Keratinocyte (primary cell): Measurements from ENCODE around the gene GTF2A1.

Experiments
- EZH2 ChIP-seq: IDR thresholded peaks from one replicate; pipeline ENCODE4 v1.6.1; 2012; ENCODE audit warnings: inconsistent platforms, mild to moderate bottlenecking, low read length, moderate library complexity
- TF ChIP-seq, protein P1 (sequence below), 3 experiments: IDR thresholded peaks in 1 of 3; conservative IDR thresholded peaks in 1 of 3; optimal IDR thresholded peaks in 1 of 3; 2 replicates in 2 of 3; 3 replicates in 1 of 3; pipeline versions ENCODE3 to v1.5.1; 2011; ENCODE audit warnings: low read length in 3 of 3, mild to moderate bottlenecking in 3 of 3, moderate library complexity in 2 of 3, control low read depth in 1 of 3, inconsistent platforms in 1 of 3; ENCODE audit not compliant: insufficient read depth in 2 of 3; ENCODE audit errors: extremely low read depth in 1 of 3

DNA sequence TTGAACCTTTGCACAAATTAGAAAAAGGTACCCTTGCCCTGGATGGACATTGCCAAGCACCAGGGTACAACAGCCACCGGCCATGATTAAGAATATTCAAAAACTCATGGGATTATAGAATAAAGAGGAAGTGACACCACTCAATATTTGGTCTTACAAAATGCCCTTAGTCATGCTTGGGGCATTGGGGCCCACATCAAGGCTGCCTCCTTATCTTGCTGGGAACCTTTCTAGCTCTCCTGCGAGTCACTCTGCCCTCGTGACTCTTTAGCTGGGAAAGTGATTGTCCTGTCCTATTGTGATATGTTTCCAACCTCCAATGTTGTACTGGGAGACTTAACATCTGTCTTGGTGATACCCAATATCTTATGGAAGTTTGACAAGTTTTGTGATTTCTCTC is 57.8 kb downstream of the GTF2A1 start:
- TF ChIP-seq, protein P1, sequence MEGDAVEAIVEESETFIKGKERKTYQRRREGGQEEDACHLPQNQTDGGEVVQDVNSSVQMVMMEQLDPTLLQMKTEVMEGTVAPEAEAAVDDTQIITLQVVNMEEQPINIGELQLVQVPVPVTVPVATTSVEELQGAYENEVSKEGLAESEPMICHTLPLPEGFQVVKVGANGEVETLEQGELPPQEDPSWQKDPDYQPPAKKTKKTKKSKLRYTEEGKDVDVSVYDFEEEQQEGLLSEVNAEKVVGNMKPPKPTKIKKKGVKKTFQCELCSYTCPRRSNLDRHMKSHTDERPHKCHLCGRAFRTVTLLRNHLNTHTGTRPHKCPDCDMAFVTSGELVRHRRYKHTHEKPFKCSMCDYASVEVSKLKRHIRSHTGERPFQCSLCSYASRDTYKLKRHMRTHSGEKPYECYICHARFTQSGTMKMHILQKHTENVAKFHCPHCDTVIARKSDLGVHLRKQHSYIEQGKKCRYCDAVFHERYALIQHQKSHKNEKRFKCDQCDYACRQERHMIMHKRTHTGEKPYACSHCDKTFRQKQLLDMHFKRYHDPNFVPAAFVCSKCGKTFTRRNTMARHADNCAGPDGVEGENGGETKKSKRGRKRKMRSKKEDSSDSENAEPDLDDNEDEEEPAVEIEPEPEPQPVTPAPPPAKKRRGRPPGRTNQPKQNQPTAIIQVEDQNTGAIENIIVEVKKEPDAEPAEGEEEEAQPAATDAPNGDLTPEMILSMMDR (optimal IDR thresholded peaks at IDR 0.05 in 1 of 3, IDR thresholded peaks at IDR 0.05 in 1 of 3, conservative IDR thresholded peaks at IDR 0.05 in 1 of 3; ENCODE audit: extremely low read depth in 1 of 3, insufficient read depth in 2 of 3, low read length in 3 of 3), result no peak
- TF ChIP-seq EZH2, result no peak
